GM13977 (cell line): Measurements from ENCODE around the gene NUP188.
A peak's percentile ranks its signal among the peaks of the same experiment; 100 is the strongest.

Experiments
- DNase-seq: peaks from one replicate; pipeline ENCODE4 v3.0.0; 2012; ENCODE audit warnings: low spot score
- CTCF ChIP-seq: IDR thresholded peaks from 2 replicates; pipeline ENCODE4 v1.5.1; 2012; ENCODE audit warnings: mild to moderate bottlenecking, control low read depth; ENCODE audit not compliant: insufficient read depth; ENCODE audit errors: extremely low read depth, missing control alignments
- in situ Hi-C: fragments of 300-500 bp; cut with MboI; formaldehyde crosslinking; loops from one replicate; pipeline ENCODE4 v1.12.0; 2022; ENCODE audit warnings: low sequenced_read_pairs, low pct_unique_long_range_greater_than_20kb, mixed read lengths, inconsistent platforms; ENCODE audit not compliant: unreplicated experiment

The NUP188 gene

GRCh38 chr9:129026442-129027223 is 79.1 kb downstream of the NUP188 start:
- in situ Hi-C loops: no loop called here
- no peak for TF ChIP-seq CTCF
- DNase-seq: no peak

GRCh38 chr9:129027224-129027684 is 79.8 kb downstream of the NUP188 start:
- no peak for TF ChIP-seq CTCF
- no peak for DNase-seq
- in situ Hi-C loops: no loop called here

- in situ Hi-C loops: no loop called here
These were observed 80.2 kb downstream of the NUP188 start for GRCh38 chr9:129027685-129028191.

GRCh38 chr9:129028192-129028966 is 80.9 kb downstream of the NUP188 start, which contains the start of gene SH3GLB2:
TSS of gene SH3GLB2 (minus strand) at chr9:129028331. CDS start at chr9:129028154, 177 bp downstream.
- in situ Hi-C loops: no loop called here
- TF ChIP-seq CTCF: peak; percentile 85
- DNase-seq: peak; percentile 99

More at GRCh38 chr9:129027685-129028191, 80.2 kb downstream of the NUP188 start:
- no peak for TF ChIP-seq CTCF
- peak; percentile 70 for DNase-seq

- no peak for TF ChIP-seq CTCF
- in situ Hi-C loops: no loop called here
- DNase-seq: no peak
These were observed 82.7 kb downstream of the NUP188 start for GRCh38 chr9:129030191-129030590.

- DNase-seq: no peak
- TF ChIP-seq CTCF: no peak
- in situ Hi-C loops: no loop called here
These were observed 84.0 kb downstream of the NUP188 start for GRCh38 chr9:129031514-129031913.
